Motor neuron (in vitro differentiated cells): ENCODE data around the gene SGCA. TPM values are rescaled to one million over a fixed set of nuclear protein-coding genes. Genes with fewer than 3 reads are reported as not detected.

ENCODE experiments used
- ATAC-seq, 8 experiments: fragments of 200-7000 bp; cut with Tn5 transposase; replicated peaks in 6 of 8; 2 replicates each; pipeline ENCODE4 v1.8.0; 2021; ENCODE audit warnings: mild to moderate bottlenecking in 8 of 8, moderate library complexity in 8 of 8
- H3K27ac ChIP-seq, 2 donors: fragments of 250-450 bp; sonication (Bioruptor Pico); 2 replicates each; pipeline ENCODE4 v1.9.0; 2021; ENCODE audit warnings: antibody characterized with exemption in 2 of 2, mild to moderate bottlenecking in 2 of 2, moderate library complexity in 1 of 2
- H3K4me1 ChIP-seq, 2 donors: fragments of 250-450 bp; sonication (Bioruptor Pico); replicated peaks in 1 of 2; 2 replicates each; pipeline ENCODE4 v1.6.1; 2021; ENCODE audit warnings: antibody characterized with exemption in 2 of 2, mild to moderate bottlenecking in 2 of 2, moderate library complexity in 1 of 2
- H3K4me3 ChIP-seq, 5 donors: fragments of 250-450 bp; sonication (Bioruptor Pico); 2 replicates each; pipeline ENCODE4 v1.9.0; 2021; ENCODE audit warnings: antibody characterized with exemption in 5 of 5, mild to moderate bottlenecking in 5 of 5, moderate library complexity in 4 of 5
- WGBS, 10 experiments: fragments of 450-650 bp; shearing (Covaris generic); methylation state at CpG; one replicate each; pipeline ENCODE4 v1.0.0; 2022; 5-methylcytosine and 5-hydroxymethylcytosine counted together
- in situ Hi-C, 9 experiments: fragments of 400-800 bp; cut with MboI; loops; one replicate each; pipeline ENCODE4 v1.15.0; 2021; ENCODE audit warnings: low sequenced_read_pairs in 9 of 9, low pct_unique_long_range_greater_than_20kb in 2 of 9; ENCODE audit not compliant: unreplicated experiment in 9 of 9
- total RNA-seq, 8 experiments: library from RNA; unstranded; fragments of 300-600 nt; gene quantifications; 2 replicates each; pipeline versions ENCODE4 v1.2.3 to v1.2.4, GENCODE V29; 2022

SGCA gene
- total RNA-seq, 8 experiments from 2014 or later = 0.22 to 3.4 (median 1.1) TPM; not detected in 2

DNA sequence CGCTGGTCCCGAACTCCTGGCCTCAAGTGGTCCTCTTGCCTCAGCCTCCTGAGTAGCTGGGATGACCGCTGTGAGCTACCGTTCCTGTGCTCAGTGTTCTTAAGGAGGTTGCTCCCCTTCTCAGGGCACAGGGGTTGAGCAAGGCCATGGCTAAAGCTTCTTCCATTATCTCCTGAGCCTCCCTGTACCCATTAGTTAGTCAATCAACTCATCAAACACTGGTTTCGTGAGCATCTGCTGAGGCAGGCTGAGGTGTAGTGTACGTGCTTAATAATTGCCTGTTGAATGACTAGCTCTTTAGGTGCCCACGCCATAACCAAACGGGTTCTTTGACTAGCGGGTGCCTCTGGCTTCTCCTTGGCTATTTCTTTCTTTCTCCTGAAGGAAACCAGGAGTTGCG, 11.7 kb downstream of the SGCA start:
- no peak overlapping the region for H3K27ac ChIP-seq
- 80 to 100% (median 90%) methylated on average over 1 to 8 of the region's 10 CpGs; no CpG with 5 or more reads in 4 of the 10 experiments for WGBS, 10 experiments
- in situ Hi-C loops = loop anchor here in 4 of 9 experiments (25.0 kb wide), 1 partner anchor 110 kb away; no protein-coding TSS in a partner anchor
- peaks cover 17 to 21% of the 10 kb centered on the region in 2 donors for H3K4me1 ChIP-seq
- no peak for ATAC-seq
- H3K4me3 ChIP-seq = no peak overlapping the region

DNA sequence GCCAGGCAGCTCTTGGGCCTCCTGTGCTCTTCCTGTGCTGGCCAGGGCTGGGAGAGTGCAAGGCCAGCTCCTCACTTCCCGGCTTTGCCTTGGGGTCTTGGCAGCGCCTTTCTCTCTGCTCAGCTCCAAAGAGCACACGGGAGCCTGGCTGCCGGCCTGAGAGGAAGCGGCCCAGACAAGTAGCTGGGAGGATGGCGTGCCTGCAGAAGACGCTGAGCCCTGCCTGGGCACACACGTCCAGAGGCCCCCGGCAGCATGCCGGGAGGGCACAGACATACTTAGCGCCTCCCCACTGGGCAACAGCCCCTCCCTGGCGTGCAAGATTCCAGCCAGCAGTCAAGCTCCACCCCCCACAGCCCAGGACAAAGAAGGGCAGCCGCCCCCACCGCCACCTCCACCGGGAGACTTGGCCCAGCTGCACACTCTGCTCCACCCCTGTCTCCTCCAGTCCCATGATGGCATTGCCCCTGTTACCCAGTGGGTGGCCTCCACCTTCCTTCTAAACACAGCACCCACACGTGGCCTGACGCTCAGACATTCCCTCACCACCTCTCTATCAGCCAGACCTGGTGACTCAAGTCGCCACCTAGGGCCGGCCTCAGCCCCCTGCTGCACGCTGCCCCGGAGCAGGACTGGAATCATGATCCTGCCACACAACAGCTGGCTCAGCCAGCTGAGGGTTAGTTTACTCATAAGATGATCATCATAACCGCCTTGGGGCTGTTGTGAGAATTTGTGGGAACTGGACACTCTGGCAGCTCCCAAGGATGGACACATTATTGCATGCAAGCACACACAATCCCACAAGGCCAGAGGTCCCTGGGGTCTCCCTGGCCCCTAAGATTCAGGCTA, 12.4 kb downstream of the SGCA start:
- WGBS, 10 experiments = 0 to 80% (median 51%) methylated on average over 1 to 5 of the region's 22 CpGs; no CpG with 5 or more reads in 6 of the 10 experiments
- in situ Hi-C loops = loop anchor here in 4 of 9 experiments (25.0 kb wide), 1 partner anchor 109 kb away; no protein-coding TSS in a partner anchor
- ATAC-seq = peak; percentile 76 to 95 (median 86)
- Histone ChIP-seq H3K4me1 (peaks cover 13 to 14% of the 10 kb centered on the region in 2 donors), H3K27ac (no peak overlapping the region), H3K4me3 (no peak overlapping the region)

DNA sequence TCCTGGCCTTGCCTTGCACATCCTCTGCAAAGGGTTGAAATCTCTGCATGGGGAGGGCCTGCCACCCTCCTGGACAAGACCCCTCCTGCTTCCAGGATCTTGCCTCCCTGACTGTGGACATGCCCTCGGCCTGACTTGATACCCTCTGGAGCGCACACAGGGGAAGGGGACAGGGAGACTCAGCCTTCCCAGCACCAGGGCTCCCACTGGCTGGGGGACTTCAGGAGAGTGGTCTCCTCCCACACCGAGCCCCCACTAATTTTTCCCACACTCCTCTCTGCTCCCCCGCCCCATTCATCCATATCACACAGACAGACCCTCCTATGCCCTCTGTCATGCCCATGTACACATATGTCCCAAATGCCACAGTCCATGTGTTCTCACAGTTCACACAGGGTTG, 14.3 kb downstream of the SGCA start:
- peaks cover 23 to 24% of the 10 kb centered on the region in 2 donors for H3K4me1 ChIP-seq
- WGBS, 10 experiments = 70 to 100% (median 80%) methylated on average over 1 to 2 of the region's 4 CpGs; no CpG with 5 or more reads in 7 of the 10 experiments
- no peak overlapping the region for H3K27ac ChIP-seq
- ATAC-seq = no peak
- in situ Hi-C loops = loop anchor here in 4 of 9 experiments (25.0 kb wide), 1 partner anchor 107 kb away; no protein-coding TSS in a partner anchor
- no peak overlapping the region for H3K4me3 ChIP-seq

DNA sequence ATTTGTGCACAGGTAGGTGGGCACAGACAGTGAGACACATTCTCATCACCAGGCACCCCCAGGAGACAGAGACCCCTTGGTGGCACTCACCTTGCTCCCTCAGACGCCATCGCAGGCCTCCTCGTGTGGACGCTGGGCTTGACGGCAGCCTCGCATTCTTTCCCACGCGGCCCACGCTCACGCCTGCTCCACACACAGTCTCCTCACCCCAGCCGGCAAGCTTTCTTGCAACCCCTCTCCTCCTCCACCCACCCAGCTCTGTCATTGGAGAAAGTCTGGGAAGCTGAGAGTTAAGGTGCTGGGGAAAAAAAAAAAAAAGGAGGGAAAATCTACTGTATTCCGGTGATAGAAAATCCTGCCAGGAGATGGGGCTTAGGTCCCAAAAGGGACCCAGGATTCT, 14.8 kb downstream of the SGCA start:
- no peak overlapping the region for H3K27ac ChIP-seq
- in situ Hi-C loops = loop anchor here in 4 of 9 experiments (25.0 kb wide), 1 partner anchor 107 kb away; no protein-coding TSS in a partner anchor
- peaks cover 23 to 24% of the 10 kb centered on the region in 2 donors for H3K4me1 ChIP-seq
- no peak overlapping the region for H3K4me3 ChIP-seq
- ATAC-seq = no peak
- 0 to 80% (median 8%) methylated on average over 1 to 11 of the region's 12 CpGs; no CpG with 5 or more reads in 4 of the 10 experiments for WGBS, 10 experiments

DNA sequence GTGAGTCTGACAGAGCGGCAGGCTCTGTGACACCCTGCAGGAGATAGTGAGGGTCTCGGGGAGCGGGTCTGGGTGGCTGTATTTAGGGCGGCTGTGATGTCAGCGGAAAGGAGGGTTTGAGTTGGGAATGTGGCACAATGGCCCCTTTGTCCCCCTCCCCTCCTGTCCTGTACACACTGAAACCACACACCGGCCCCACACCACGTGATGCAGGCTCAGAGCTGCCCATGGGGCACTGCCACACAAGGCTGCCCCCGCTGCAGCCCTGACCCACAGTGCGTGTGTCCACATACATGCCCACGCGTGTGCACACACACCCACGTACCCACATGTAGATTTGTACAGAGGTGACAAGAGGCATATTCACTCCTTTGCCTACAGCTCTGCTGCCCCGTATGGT, 15.3 kb downstream of the SGCA start:
- no peak overlapping the region for H3K4me3 ChIP-seq
- ATAC-seq = no peak
- peaks cover 23 to 24% of the 10 kb centered on the region in 2 donors for H3K4me1 ChIP-seq
- no peak overlapping the region for H3K27ac ChIP-seq
- in situ Hi-C loops = loop anchor here in 4 of 9 experiments (25.0 kb wide), 1 partner anchor 106 kb away; no protein-coding TSS in a partner anchor
- WGBS, 10 experiments = 0 to 97% (median 80%) methylated on average over 1 to 10 of the region's 13 CpGs; no CpG with 5 or more reads in 1 of the 10 experiments

DNA sequence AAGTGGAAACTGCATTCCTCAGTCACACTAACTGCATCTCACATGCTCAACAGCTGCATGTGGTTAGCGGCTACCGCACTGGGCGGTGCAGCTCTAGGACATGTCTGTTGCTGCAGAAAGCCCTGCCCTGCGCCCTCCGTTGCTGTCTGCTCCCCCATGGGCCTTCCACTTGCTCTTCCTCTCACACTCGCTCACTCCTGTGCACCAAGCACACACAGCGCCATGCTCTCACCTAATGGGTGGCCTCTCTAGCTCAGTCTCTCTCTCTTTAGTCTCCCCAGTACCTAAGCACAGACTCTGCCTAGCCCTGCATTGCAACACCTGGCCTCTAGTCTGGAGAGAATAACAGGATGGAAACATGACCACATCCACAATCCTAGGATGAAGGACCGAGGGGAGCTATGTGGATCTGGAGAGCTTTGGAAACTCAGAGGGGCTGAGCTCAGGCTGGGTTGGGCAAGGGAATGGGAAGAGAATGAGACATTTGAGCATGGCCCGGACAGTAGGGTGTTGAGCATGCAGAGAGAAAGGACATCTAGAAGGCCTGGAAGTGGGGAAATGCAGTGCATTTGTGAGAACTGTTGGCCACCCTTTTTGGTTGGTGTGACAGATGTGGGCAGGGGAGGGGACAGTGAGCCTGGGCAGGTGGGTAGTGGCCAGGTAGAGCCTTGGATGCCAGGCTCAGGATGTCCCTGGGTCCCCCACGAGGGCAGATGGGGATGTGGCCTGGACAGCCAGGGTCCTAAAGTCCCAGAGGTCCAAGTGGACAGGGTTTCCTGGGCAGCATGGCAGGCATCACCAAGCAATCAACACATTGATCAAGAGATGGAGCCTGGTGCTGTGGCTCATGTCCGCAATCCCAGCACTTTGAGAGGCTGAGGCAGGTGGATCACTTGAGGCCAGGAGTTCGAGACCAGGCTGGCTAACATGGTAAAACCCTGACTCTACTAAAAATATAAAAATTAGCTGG, 16.1 kb downstream of the SGCA start:
- WGBS, 10 experiments = 7 to 100% (median 68%) methylated on average over 1 to 8 of the region's 12 CpGs; no CpG with 5 or more reads in 1 of the 10 experiments
- peak in 3 of 8 experiments; percentile 1 to 57 (median 42) for ATAC-seq
- in situ Hi-C loops = loop anchor here in 4 of 9 experiments (25.0 kb wide), 1 partner anchor 105 kb away; no protein-coding TSS in a partner anchor
- H3K27ac ChIP-seq = no peak overlapping the region
- H3K4me3 ChIP-seq = no peak overlapping the region
- H3K4me1 ChIP-seq = peaks cover 23 to 24% of the 10 kb centered on the region in 2 donors

DNA sequence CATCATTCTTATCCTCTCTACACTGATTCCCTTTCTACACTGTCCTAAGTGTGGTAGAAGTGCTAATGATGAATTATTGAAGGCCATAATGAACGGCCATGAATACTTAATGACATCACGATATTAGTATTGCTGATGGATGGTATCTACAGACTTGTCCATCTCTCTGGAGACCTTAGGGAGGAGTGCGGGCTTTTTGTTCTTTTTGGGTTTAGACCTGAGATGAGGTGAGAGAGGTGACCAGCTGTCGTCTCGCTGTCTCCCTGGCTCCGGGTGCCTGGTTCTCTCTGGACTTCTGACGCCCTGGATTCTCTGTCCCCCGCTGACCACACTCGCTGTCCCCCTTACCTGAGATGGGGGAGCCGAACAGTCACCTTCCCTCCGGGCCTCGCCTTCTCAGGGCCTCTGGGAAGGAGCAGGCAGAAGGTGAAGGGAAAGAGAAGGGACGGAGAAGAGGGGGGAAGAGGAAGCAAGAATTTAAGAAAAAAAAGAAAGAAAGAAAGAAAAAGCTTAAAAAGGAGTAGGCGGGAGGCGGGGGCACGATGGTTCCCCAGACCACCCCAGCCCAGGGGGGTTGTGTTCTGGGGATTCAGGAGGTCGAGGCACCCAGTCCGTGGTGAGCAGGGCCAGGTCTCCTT, 17.1 kb downstream of the SGCA start:
- in situ Hi-C loops = loop anchor here in 4 of 9 experiments (25.0 kb wide), 1 partner anchor 104 kb away; no protein-coding TSS in a partner anchor
- 36 to 100% (median 75%) methylated on average over 2 to 12 of the region's 18 CpGs; no CpG with 5 or more reads in 2 of the 10 experiments for WGBS, 10 experiments

DNA sequence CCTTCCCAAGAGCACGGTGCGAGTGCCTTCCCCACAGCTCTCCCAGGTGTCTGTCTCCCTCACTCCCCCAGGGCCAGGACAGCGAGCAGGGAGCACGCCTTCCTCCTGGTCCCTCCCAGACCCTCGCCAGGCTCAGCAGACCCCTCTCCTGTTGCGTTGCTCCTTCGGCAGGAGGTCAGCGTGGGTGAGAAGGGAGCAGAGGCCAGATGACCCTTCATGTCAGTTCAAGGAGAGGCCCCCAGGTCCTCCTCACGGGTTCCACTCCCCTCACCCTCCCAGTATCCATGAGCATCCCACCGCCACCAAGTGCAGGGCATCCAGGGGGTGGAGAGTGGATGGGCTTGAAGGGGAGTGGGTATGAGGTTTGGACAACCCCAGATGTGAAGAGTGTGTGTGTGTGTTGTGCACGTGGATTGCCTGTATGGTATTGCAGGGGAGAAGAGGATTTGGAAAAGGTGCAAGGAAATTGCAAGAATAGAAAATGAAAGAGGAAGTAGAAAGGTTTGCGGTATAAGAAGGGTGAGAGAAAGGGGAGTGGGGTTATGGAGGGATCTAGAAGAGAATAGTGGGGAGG, 17.7 kb downstream of the SGCA start:
- Histone ChIP-seq H3K4me1 (peaks cover 15 to 17% of the 10 kb centered on the region in 2 donors), H3K27ac (no peak overlapping the region), H3K4me3 (no peak overlapping the region)
- WGBS, 10 experiments = 8 to 100% (median 65%) methylated on average over 1 to 10 of the region's 12 CpGs; no CpG with 5 or more reads in 4 of the 10 experiments
- ATAC-seq = no peak
- in situ Hi-C loops = loop anchor here in 4 of 9 experiments (25.0 kb wide), 1 partner anchor 104 kb away; no protein-coding TSS in a partner anchor

More for the DNA sequence above, 17.1 kb downstream of the SGCA start:
- Histone ChIP-seq H3K27ac (no peak overlapping the region), H3K4me3 (no peak overlapping the region), H3K4me1 (peaks cover 20 to 21% of the 10 kb centered on the region in 2 donors)
- ATAC-seq = no peak

DNA sequence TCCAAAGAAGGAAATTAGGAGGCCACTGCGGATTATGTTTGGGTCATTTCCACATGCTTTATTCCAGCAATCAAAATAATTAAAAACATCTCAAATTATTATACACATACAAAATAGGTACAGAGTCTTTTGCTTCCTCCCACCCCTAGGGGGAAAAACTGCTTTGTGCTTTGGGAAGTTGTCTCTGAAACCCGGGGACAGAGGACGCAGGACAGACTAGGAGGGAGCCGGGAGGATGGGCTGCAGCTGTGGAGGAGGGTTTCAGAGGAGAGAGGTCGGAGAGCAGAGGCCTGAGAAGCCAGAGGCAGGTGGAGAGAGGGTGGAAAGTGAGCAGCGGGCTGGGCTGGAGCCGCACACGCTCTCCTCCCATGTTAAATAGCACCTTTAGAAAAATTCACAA, 18.3 kb downstream of the SGCA start:
- ATAC-seq = peak in 7 of 8 experiments; percentile 4 to 62 (median 53)
- no peak overlapping the region for H3K27ac ChIP-seq
- no peak overlapping the region for H3K4me3 ChIP-seq
- 0 to 52% (median 27%) methylated on average over 1 to 8 of the region's 8 CpGs; no CpG with 5 or more reads in 3 of the 10 experiments for WGBS, 10 experiments
- peaks cover 15 to 17% of the 10 kb centered on the region in 2 donors for H3K4me1 ChIP-seq
- in situ Hi-C loops = loop anchor here in 4 of 9 experiments (25.0 kb wide), 1 partner anchor 103 kb away; no protein-coding TSS in a partner anchor

DNA sequence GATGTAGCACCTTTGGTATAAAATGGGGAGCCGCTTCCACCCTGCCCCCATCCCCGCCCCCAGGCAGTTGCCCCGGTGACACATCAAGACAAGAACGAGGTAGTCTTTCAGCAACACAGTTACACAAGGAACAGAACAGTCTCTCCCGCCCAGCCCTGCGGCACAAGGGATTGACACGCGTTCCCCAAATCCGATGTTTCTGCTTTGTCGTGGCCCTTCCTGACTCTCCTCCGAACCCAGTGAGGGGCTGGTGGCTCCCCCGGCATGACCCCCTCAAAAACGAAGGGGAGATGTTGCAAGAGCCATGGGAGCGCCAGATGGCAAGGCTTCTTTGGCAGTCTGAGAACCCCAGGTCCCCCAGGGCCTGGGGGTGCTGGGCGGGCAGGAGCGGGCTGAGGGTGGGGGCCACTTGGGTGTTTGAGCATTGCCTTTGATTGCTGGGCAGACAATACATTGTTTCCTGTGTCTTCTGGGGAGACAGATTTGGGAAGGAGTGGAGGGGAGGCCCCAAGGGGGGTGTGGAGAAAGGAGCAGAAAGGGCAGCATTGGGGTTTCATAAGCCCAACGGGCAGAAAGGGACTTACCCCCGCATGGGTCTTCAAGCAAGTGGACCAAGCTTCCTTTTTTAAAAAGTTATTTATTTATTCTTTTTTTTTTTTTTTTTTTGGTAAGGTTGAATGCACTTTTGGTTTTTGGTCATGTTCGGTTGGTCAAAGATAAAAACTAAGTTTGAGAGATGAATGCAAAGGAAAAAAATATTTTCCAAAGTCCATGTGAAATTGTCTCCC, 19.0 kb downstream of the SGCA start:
- Histone ChIP-seq H3K4me1 (peaks cover 15 to 17% of the 10 kb centered on the region in 2 donors), H3K4me3 (no peak overlapping the region), H3K27ac (no peak overlapping the region)
- in situ Hi-C loops = loop anchor here in 4 of 9 experiments (25.0 kb wide), 1 partner anchor 102 kb away; no protein-coding TSS in a partner anchor
- WGBS, 10 experiments = 20 to 100% (median 67%) methylated on average over 1 to 12 of the region's 19 CpGs; no CpG with 5 or more reads in 1 of the 10 experiments
- peak in 7 of 8 experiments; percentile 39 to 49 (median 45) for ATAC-seq
